NCI-H446 (cell line): ENCODE results near the gene VN1R5.
"Not testable (repeated sequence)": the region's sequence is repeated elsewhere in the genome, so short reads cannot be mapped to it uniquely, and the experiment has no call there.

Experiments used
- DNase-seq, 2 experiments: peaks; one replicate each; lab custom pipeline; 2025; lab: John Stamatoyannopoulos, UW

The VN1R5 gene

GRCh38 chr1:247273013-247273412, 17.1 kb downstream of the VN1R5 start:
- peak in 1 of 2 experiments; percentile 32 for DNase-seq

DNA sequence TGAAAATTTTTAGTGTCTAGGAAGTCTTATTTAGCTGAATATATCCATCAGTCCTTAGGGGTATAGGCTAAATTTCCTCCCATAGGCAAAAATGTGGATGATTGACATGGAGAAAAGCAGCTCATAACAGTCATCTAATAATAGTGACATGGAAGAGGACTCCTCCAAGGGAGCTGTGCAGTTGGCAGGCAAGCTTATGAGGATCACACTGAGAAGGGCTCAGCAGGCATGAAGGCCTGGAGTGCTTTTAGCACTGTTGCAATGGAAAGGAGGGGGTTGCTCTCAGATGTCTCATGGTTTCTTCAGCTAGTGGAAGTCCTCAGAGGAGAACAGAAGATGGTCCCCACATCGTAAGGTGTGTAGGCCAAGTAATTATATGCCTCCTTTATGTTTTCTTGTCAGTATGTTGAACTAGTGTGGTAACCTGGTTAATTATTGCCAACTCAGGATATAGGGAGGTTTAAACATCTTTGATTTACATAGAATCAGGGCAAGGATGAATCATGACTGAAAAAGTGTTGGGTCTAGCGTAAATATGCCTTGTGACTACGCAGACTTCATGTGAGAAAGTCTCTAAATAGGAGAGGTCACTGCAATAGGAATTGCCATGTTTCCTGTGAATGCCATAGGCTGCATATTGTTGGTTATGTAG, 18.9 kb downstream of the VN1R5 start:
- no peak for DNase-seq

DNA sequence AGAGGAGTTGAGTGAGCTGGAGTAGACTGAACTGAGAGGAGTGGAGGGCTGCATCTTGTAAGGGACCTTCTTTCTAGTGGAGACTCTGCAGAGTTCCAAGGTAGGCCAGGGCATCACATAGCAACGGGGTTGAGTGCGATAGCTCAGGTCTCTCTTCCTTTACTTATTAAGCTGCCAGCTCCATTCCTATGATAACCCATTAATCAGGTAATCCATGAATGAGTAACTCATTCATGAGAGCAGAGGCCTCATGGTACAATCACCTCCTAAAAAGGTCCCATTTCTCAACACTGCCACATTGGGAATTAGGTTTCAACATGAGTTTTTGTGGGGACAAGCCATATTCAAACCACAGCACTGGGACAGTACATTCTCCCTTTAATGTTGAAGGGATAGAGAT, 21.3 kb downstream of the VN1R5 start:
- no peak for DNase-seq

DNA sequence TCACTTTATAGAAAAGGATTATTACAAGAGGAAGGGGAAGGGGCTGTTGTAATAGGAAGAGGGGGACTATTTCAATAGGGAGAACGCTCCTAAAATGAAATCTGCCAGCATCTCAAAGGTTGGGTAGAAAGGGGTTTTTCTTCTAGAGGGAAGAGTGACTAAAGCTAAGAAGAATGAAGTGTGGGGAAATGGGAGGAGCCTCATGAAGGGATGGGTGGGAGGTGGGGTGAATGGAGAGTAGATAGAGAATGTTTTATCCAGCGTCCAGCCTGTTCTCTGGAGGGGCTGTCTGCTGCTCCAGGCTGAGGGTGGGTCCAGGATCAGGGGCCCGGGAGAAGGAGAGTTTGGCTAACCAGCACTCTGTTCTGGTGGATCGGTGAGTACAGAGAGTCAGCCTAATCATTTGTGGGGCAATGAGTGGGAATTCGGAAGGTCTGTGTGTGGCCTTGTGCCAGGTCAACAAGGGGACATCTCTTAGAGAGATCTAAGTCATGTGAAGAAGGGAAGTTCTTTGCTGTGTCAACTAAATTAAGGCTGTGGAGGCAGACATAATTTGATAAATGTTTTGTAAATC, 25.2 kb downstream of the VN1R5 start:
- DNase-seq = no peak

GRCh38 chr1:247286134-247286670, 30.3 kb downstream of the VN1R5 start:
- DNase-seq = no peak

DNA sequence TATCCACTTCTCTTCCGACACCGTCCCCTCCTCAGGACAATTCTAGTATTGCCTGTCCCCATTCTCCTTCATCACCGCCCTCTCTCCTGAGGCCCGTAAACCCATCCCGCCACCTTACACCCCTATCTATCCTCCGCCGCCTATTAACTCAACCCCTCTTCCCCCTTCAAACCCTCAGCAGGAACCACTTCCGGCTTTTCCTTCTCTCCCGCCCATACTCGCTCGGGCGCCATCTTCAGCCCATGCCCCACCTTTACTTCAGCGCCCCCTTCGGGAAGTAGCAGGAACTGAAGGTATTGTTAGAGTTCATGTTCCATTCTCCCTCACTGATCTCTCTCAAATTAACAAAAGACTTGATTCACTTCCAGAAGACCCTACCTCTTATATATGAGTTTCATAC, 31.6 kb downstream of the VN1R5 start:
- DNase-seq = no peak

GRCh38 chr1:247288341-247288740, 32.5 kb downstream of the VN1R5 start:
- DNase-seq = no peak

DNA sequence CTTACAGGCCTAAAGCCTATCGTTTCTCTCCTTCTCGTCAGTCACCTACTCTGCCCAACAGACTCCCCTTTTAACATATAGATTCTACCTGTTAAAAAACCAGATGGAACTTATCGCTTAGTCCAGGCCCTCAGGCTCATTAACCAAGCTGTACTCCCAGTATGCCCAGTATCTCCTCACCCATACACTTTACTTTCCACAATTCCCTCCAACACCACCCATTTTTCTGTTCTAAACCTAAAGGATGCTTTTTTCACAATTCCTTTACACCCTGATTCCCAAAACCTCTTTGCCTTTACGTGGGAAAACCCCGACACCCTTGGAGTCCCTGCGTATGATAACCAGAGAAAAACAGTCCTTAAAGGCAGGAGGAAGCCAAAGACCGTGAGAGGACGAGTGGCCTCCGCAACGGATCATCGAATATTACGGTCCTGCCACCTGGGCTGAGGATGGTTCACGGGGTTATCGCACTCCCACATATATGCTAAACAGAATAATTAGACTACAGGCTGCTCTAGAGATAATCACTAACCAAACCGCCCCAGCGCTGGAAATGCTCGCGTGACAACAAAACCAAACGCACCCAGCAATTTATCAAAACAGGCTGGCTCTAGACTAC, 33.5 kb downstream of the VN1R5 start:
- not testable (repeated sequence) for DNase-seq

- no peak for DNase-seq
Measured at GRCh38 chr1:247290576-247290975, 34.7 kb downstream of the VN1R5 start.

GRCh38 chr1:247291161-247291560, 35.3 kb downstream of the VN1R5 start:
- DNase-seq = no peak

DNA sequence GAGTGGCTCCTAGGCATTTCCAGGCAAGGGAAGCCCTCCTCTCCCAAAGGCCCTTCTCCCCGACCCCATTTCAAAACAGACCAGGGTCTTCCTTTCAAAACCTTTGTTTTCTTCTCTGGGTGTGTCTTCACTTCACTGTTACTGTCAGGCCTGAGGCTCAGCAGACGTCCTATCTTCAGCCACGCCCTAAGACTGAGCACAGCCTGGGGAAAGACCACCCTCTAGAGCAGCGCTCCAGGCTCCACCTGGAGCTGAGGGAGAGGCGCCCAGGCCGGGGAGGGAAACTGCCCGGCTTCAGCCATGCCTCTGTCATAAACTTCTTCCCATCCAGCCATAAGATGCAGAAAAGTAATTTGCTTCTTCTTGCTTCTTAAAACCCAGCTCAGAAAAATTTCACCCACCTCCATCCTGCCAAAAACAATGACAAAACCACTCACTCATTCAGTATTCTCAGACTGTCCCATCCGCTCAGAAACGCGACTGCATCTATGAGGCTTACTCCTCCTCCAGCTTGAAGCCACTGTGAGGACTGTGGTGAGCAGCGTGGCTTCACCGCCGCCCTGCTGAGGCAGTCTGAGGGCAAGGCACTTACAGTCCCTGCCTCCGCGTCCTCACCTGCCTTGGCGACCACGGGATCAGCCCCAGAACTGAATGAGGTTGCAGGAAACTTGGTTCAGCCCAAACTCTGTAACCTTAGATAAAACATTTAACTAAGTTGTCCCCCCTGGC, 36.1 kb downstream of the VN1R5 start:
- no peak for DNase-seq

DNA sequence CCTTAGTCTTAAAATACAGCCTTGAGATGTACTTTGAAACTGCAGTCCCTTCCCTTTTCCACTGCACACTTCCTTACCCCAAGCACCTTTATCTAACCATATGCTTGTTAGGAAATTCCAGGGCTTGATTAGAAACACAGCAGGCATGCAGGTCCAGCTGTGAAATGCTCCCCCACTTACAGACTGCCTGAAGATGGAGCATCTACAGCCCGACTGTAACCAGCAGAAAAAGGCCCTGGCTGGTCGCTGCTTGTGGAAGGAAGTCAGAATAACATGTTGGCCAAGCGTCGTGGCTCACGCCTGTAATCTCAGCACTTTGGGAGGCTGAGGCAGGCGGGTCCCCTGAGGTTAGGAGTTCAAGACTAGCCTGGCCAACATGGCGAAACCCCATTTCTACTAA, 37.2 kb downstream of the VN1R5 start:
- DNase-seq = no peak

- no peak for DNase-seq
Measured at GRCh38 chr1:247294282-247294681, 38.4 kb downstream of the VN1R5 start.

GRCh38 chr1:247295274-247295684, 39.4 kb downstream of the VN1R5 start:
- no peak for DNase-seq

DNA sequence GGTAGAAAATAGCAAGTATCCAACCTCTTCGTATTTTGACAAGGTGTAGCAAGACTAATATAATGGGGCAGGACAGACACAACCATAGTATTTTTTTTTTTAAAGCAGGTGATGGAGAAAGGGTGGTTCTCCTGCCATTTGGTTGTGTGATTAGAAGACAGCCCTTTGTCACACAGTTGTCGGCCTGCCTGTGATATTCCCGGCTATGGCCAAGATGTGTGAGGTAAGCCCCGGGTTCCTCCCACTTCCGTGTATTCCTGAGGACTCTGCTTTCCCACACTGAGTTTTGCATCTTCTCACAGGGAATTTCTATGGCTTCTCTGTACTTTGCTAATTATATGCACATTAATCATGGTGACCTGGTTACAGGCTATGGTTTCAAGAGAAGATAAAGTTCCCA, 39.9 kb downstream of the VN1R5 start:
- DNase-seq = no peak

- no peak for DNase-seq
Measured at GRCh38 chr1:247296599-247297180, 40.8 kb downstream of the VN1R5 start.

GRCh38 chr1:247297263-247298123, 41.6 kb downstream of the VN1R5 start:
- DNase-seq = no peak

DNA sequence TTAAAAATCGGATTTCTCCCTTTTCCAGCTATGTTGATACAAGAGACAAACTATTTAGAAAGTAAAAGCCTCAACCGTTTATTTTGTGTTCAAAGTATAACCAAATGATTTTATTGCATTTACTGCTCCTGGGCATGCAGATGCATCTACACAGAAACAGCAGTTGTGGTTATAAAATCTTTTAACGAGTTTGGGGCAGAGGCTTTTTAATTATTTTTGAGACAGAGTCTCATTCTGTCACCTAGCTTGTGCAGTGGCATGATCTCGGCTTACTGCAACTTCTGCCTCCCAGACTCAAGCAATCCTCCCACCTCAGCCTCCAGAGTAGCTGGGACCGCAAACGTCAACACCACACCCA, 42.2 kb downstream of the VN1R5 start:
- DNase-seq = no peak

GRCh38 chr1:247298701-247299100, 42.8 kb downstream of the VN1R5 start:
- DNase-seq = no peak

GRCh38 chr1:247299723-247300381, 44.0 kb downstream of the VN1R5 start:
- DNase-seq = no peak
